HEK293T (cell line): ENCODE results near the gene TSNAXIP1.
"Not testable (repeated sequence)": the region's sequence is repeated elsewhere in the genome, so short reads cannot be mapped to it uniquely, and the experiment has no call there.

Experiments
- CTCF ChIA-PET: fragments of 350-600 bp; formaldehyde crosslinking; extraction: SDS; loops from one replicate; lab custom pipeline; 2021; ENCODE audit warnings: antibody characterized with exemption, inconsistent platforms; lab: Yijun Ruan, JAX
- POLR2A ChIA-PET: fragments of 350-600 bp; formaldehyde crosslinking; extraction: SDS; loops from one replicate; lab custom pipeline; 2020; ENCODE audit warnings: antibody characterized with exemption, inconsistent platforms; lab: Yijun Ruan, JAX
- DNase-seq: peaks from one replicate; pipeline ENCODE4 v3.0.0; 2012; ENCODE audit warnings: mixed read lengths; ENCODE audit errors: extremely low spot score
- ARNT ChIP-seq: fragments of 450-650 bp; IDR thresholded peaks from 2 replicates; pipeline ENCODE4 v1.6.1; 2017; ENCODE audit warnings: mild to moderate bottlenecking
- BHLHE40 ChIP-seq: fragments of 450-650 bp; IDR thresholded peaks from 2 replicates; pipeline ENCODE4 v1.6.1; 2016; ENCODE audit warnings: mild to moderate bottlenecking, moderate library complexity, borderline replicate concordance
- CTBP1 ChIP-seq: fragments of 450-650 bp; IDR thresholded peaks from 2 replicates; pipeline ENCODE4 v1.6.1; 2016; ENCODE audit warnings: borderline replicate concordance
- ELF4 ChIP-seq: fragments of 450-650 bp; IDR thresholded peaks from 2 replicates; pipeline ENCODE4 v1.6.1; 2017; ENCODE audit warnings: antibody characterized with exemption
- FOXA1 ChIP-seq: fragments of 450-650 bp; IDR thresholded peaks from 2 replicates; pipeline ENCODE4 v1.6.1; 2016; ENCODE audit warnings: mild to moderate bottlenecking
- FOXK2 ChIP-seq: fragments of 450-650 bp; IDR thresholded peaks from 2 replicates; pipeline ENCODE4 v1.6.1; 2016; ENCODE audit warnings: mild to moderate bottlenecking
- FOXM1 ChIP-seq: fragments of 450-650 bp; IDR thresholded peaks from 2 replicates; pipeline ENCODE4 v1.6.1; 2017; ENCODE audit warnings: mild to moderate bottlenecking, borderline replicate concordance
- HDGF ChIP-seq: fragments of 450-650 bp; IDR thresholded peaks from 2 replicates; pipeline ENCODE4 v1.6.1; 2017; ENCODE audit warnings: antibody characterized with exemption, borderline replicate concordance
- L3MBTL2 ChIP-seq: fragments of 450-650 bp; conservative IDR thresholded peaks from 2 replicates; pipeline ENCODE4 v1.6.1; 2016; ENCODE audit warnings: mild to moderate bottlenecking
- LEF1 ChIP-seq: fragments of 450-650 bp; IDR thresholded peaks from 2 replicates; pipeline ENCODE4 v1.6.1; 2017; ENCODE audit warnings: mild to moderate bottlenecking, borderline replicate concordance
- NFRKB ChIP-seq: fragments of 450-650 bp; IDR thresholded peaks from 2 replicates; pipeline ENCODE4 v1.6.1; 2016; ENCODE audit warnings: mild to moderate bottlenecking, moderate library complexity
- PKNOX1 ChIP-seq: fragments of 450-650 bp; IDR thresholded peaks from 2 replicates; pipeline ENCODE4 v1.6.1; 2016
- SP1 ChIP-seq: fragments of 450-650 bp; IDR thresholded peaks from 2 replicates; pipeline ENCODE4 v1.6.1; 2017
- SUZ12 ChIP-seq: fragments of 450-650 bp; IDR thresholded peaks from 2 replicates; pipeline ENCODE4 v1.6.1; 2016; ENCODE audit warnings: mild to moderate bottlenecking
- TARDBP ChIP-seq: fragments of 450-650 bp; IDR thresholded peaks from 2 replicates; pipeline ENCODE4 v1.6.1; 2016
- ZNF384 ChIP-seq: fragments of 450-650 bp; IDR thresholded peaks from 2 replicates; pipeline ENCODE4 v1.6.1; 2016

TSNAXIP1 gene

GRCh38 chr16:67860589-67861398 is 54.1 kb downstream of the TSNAXIP1 start:
- DNase-seq: no peak
- TF ChIP-seq FOXM1 (no peak), ARNT (no peak), FOXK2 (no peak), PKNOX1 (no peak)
- ChIA-PET POLR2A (interaction anchor here (1.6 kb wide), 1 partner anchor 14 kb away, joined by 4 read pairs; the partner anchor contains the start of gene NUTF2), CTCF (no interaction called here)

- CTCF ChIA-PET: interaction anchor here (3.2 kb wide), 1 partner anchor 46 kb away, joined by 12 read pairs; no protein-coding TSS in a partner anchor
- POLR2A ChIA-PET: interaction anchor here (0.8 to 1.4 kb wide), 2 partner anchors 11 to 28 kb away, joined by 3 read pairs; no protein-coding TSS in a partner anchor
- TF ChIP-seq BHLHE40 (no peak), ARNT (no peak), LEF1 (no peak), PKNOX1 (no peak), FOXM1 (no peak), L3MBTL2 (no peak), SP1 (no peak), CTBP1 (no peak), ELF4 (no peak), FOXA1 (no peak), SUZ12 (no peak), NFRKB (no peak), HDGF (no peak), FOXK2 (no peak), TARDBP (no peak)
- no peak for DNase-seq
Measured at GRCh38 chr16:67861877-67862276, 55.2 kb downstream of the TSNAXIP1 start.

GRCh38 chr16:67862623-67863583 is 56.2 kb downstream of the TSNAXIP1 start:
- ChIA-PET CTCF (interaction anchor here (0.6 to 3.2 kb wide), 4 partner anchors 47 to 342 kb away, joined by 3 to 12 read pairs (median 4); no protein-coding TSS in a partner anchor), POLR2A (interaction anchor here (0.8 to 1.6 kb wide), 4 partner anchors 10 to 300 kb away, joined by 3 to 4 read pairs (median 3); partner anchors contain the start of genes CTCF and EDC4)
- TF ChIP-seq ELF4 (no peak), CTBP1 (no peak), FOXK2 (no peak), SP1 (no peak), ZNF384 (no peak), FOXA1 (no peak), SUZ12 (no peak), ARNT (no peak)
- DNase-seq: no peak

GRCh38 chr16:67864044-67864443 is 57.4 kb downstream of the TSNAXIP1 start:
- ChIA-PET CTCF (interaction anchor here (0.6 to 3.2 kb wide), 2 partner anchors 48 to 343 kb away, joined by 4 to 12 read pairs; no protein-coding TSS in a partner anchor), POLR2A (interaction anchor here (1.3 to 1.6 kb wide), 2 partner anchors 9 to 19 kb away, joined by 4 to 5 read pairs; partner anchors contain the start of gene EDC4)

GRCh38 chr16:67864594-67864993 is 57.9 kb downstream of the TSNAXIP1 start:
- ChIA-PET POLR2A (interaction anchor here (0.9 to 1.4 kb wide), 3 partner anchors 18 to 24 kb away, joined by 3 to 5 read pairs (median 4); no protein-coding TSS in a partner anchor), CTCF (interaction anchor here (1.3 to 3.2 kb wide), 2 partner anchors 45 to 48 kb away, joined by 7 to 12 read pairs; no protein-coding TSS in a partner anchor)
- no peak for TF ChIP-seq FOXM1
- TF ChIP-seq ARNT: no peak
- no peak for TF ChIP-seq LEF1
- no peak for DNase-seq

More at GRCh38 chr16:67864044-67864443, 57.4 kb downstream of the TSNAXIP1 start:
- DNase-seq: not testable (repeated sequence)

- no peak for TF ChIP-seq BHLHE40
- TF ChIP-seq FOXA1: no peak
- ChIA-PET POLR2A (interaction anchor here (0.6 to 1.4 kb wide), 4 partner anchors 19 to 63 kb away, joined by 3 to 5 read pairs (median 4); no protein-coding TSS in a partner anchor), CTCF (interaction anchor here (0.6 to 1.3 kb wide), 5 partner anchors 19 to 203 kb away, joined by 3 to 9 read pairs (median 4); partner anchors contain the start of gene NRN1L)
- peak; percentile 42 for DNase-seq
Measured at GRCh38 chr16:67865318-67865717, 58.6 kb downstream of the TSNAXIP1 start.

- ChIA-PET CTCF (interaction anchor here (0.8 kb wide), 1 partner anchor 53 kb away, joined by 4 read pairs; no protein-coding TSS in a partner anchor), POLR2A (no interaction called here)
- TF ChIP-seq L3MBTL2 (no peak), TARDBP (no peak), CTBP1 (no peak), PKNOX1 (no peak), NFRKB (no peak), ZNF384 (no peak), FOXM1 (no peak), SUZ12 (no peak), HDGF (no peak)
- no peak for DNase-seq
Measured at GRCh38 chr16:67868290-67868689, 61.6 kb downstream of the TSNAXIP1 start.
